ENCODE results near the gene BBS9.
"Not testable (repeated sequence)": the region's sequence is repeated elsewhere in the genome, so short reads cannot be mapped to it uniquely, and the experiment has no call there.

Gene BBS9

DNA sequence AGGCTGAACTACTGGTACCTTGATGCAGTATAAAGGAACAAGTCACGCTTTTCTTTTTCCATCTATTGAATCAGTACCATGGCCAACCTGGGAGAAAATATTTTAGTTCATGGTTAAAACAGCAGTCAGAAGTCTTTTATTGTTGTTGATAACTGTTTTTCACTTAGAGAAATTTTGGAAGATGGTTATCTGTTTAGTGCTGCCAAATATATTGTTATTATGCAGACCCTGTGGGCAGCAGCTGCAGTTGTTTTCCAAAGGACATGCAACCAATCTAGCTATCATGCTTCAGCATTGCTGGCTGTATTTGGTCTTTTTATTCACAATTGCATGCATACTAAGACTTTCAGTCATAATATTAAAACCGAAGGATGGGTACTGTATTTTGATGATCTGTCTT, 169.5 kb downstream of the BBS9 start:
- DNase-seq = no peak

DNA sequence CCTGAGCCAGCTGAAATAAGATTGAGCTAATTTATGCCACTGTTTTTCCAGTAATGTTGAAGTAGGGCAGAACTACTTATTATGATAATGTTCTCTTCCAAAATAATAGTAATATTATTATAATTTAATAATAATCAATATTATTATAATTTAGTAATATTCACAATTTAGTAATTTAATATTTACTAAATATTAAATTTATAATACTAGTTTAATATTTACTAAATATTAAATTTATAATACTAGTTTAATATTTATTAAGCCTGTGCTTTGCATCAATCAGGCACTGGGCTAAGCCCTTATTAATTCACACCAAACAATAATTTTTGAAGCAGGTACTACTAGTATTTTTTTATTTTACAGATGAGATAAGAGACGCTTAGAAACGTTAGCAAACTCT, 170.1 kb downstream of the BBS9 start:
- DNase-seq = no peak

GRCh38 chr7:33300131-33300530, 170.8 kb downstream of the BBS9 start:
- DNase-seq = no peak

DNA sequence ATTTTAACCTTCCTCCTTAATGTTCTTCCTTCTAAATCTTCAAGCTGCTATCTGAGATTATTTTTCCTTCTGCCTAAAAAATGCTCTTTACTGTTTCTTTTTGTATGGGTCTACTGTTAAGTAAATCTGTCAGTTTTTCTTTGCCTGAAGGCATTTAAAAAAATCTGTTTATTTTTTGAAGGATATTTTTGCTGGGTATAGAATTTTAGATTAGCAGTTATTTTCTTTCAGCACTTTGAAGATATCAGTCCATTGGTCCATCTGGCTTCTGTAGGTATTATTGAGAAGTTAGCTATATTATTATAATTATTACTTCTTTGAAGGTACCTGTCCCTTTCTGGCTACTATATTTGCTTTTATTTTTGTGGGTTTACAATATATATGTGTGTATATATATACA, 171.4 kb downstream of the BBS9 start:
- DNase-seq = no peak

DNA sequence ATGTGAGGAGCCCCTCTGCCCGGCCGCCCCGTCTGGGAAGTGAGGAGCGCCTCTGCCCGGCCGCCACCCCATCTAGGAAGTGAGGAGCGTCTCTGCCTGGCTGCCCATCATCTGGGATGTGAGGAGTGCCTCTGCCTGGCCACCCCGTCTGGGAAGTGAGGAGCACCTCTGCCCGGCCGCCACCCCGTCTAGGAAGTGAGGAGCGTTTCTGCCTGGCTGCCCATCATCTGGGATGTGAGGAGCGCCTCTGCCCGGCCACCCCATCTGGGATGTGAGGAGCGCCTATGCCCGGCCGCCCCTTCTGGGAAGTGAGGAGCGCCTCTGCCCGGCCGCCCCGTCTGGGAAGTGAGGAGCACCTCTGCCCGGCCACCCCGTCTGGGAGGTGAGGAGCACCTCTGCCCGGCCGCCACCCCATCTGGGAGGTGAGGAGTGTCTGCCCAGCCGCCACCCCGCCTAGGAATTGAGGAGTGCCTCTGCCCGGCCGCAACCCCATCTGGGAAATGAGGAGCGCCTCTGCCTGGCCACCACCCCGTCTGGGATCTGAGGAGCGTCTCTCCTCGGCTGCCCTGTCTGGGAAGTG, 174.7 kb downstream of the BBS9 start:
- DNase-seq = not testable (repeated sequence)

- DNase-seq = no peak
These were observed 177.8 kb downstream of the BBS9 start for GRCh38 chr7:33307205-33307604.

DNA sequence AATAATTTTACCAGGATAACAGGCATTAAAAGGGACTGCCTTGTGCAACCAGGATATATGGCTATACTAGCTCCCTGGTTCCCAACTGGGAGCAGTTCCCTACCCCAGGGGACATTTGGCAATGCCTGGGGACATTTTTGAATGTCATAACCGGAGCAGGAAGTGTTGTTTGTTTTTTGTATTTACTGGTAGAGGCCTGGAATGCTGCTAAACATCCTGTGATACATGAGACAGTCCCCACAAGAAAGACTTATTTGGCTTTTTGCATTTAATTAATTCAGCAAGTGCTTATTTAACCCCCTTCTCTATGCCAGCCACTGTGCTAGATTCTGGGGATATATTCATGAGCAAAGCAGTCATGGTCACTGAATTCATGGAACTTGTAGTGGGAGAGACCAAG, 181.2 kb downstream of the BBS9 start:
- DNase-seq = no peak

DNA sequence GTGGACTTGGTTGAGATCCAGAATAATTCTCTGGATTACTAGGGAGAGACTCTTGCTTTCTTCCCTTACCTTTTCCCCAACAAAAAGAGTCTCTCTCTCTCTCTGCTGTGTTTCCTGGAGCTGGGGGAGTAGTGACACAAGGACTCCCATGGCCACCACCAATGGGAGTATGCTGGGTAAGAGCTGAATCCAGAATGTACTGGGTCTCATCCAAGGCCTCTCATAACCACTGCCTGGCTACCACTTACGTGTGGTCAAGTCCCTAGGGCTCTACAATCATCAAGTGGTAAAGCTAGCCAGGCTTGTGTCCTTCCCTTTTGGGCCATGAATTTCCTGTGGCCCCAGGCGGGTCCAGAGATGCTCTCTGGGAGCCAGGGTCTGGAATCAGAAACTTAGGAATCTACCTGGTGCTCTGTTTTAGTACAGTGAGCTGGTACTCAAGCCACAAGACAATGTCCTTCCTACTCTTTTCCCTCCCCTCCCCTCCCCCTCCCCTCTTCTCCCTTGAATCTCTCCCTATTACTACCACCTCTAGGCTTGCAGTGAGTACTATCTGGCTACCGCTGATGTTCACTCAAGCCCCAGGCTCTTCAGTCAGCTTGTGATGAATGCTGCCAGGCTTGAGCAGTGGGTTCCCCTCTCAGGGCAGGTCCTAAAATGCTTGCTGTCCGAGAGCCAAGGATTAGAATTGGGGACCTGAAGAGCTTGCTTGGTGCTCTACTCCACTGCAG, 196.6 kb downstream of the BBS9 start:
- DNase-seq = no peak

DNA sequence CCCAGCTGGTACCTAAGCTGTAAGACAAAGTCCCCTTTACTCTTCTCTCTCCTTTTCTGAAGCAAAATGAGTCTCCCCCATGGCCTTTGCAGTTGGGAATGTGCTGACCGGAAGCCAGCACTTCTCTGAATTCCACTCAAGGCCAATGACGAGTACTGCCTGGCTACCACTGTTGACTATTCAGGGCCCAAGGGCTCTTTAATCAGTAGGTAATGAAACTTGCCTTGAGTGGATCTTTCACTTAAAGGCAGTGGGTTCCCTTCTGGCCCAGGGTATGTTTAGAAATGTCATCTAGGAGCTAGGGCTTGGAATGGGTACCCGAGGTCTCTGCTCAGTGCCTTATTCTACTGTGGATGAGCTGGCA, 197.1 kb downstream of the BBS9 start:
- no peak for DNase-seq

DNA sequence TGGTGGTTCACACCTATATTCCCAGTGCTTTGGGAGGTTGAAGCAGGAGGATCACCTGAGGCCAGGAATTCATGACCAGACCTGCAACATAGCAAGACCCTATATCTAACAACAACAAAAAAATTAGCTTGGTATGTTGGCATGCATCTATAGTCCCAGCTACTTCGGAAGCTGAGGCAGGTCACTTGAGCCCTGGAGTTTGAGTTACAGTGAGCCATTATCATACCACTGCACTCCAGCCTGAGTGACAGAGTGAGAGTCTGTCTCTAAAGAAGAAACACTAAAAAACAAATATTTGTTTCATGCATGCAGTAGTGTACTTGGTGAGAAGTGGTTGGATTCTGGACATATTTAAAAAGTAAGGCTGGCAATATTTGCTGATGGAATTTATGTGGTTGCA, 198.1 kb downstream of the BBS9 start:
- no peak for DNase-seq

GRCh38 chr7:33334349-33334748, 205.0 kb downstream of the BBS9 start:
- no peak for DNase-seq

GRCh38 chr7:33336820-33337219, 207.5 kb downstream of the BBS9 start:
- no peak for DNase-seq

GRCh38 chr7:33339074-33339790, 209.9 kb downstream of the BBS9 start:
- DNase-seq = no peak

GRCh38 chr7:33346055-33346454, 216.7 kb downstream of the BBS9 start:
- no peak for DNase-seq

DNA sequence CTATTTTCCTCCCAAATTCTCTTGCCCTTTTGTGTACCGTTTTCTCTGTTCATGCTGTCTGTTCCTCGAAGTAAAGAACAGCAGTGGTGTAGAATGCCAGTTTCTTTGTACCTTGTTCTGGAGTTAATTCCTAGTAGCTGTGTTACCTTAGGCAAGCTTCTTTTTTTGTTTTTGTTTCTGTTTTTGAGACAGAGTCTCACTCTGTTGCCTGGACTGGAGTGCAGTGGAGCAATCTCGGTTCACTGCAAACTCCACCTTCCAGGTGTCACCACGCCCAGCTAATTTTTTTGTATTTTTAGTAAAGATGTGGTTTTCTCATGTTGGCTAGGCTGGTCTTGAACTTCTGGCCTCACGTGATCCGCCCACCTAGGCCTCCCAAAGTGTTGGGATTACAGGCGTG, 221.2 kb downstream of the BBS9 start:
- DNase-seq = no peak

- no peak for DNase-seq
These were observed 222.3 kb downstream of the BBS9 start for GRCh38 chr7:33351709-33352108.

GRCh38 chr7:33354201-33354600, 224.8 kb downstream of the BBS9 start:
- DNase-seq = no peak

DNA sequence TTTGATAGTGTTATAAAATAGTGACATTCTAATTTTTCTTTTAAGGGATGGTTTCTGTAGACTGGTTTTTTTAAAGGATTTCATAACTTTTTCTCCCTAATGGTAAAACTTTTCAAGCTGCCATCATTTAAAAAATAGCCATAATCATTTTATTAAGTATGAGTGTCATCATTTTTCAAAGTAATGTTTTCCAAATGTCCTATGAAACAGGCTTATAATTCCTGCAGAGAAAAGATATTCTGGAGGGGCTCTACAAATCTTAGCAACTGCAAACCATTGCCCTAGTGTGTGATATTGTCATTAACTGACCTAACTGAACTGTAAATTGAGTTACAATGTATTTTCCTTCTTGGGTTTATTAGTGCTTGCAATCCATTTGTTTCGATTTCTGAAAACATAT, 226.0 kb downstream of the BBS9 start:
- no peak for DNase-seq

DNA sequence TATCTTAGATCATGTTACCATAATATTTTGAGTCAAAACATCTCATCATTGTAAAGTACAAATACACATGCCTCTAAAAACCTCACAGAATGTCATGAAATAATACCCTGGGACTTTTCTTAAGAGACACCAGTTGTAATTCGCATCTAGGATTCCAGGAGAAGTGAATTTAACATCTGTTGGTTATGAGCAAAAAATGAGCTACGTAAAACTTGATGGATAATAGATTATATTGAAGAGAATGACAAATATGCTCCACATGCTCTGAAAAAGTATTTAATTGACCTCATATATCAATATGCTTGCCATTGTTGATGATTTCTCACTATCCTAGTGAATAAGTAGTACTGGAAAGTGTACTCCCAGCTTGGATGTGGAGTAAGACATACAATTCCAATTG, 227.0 kb downstream of the BBS9 start:
- DNase-seq = no peak

GRCh38 chr7:33357846-33358245, 228.5 kb downstream of the BBS9 start:
- DNase-seq = no peak

DNA sequence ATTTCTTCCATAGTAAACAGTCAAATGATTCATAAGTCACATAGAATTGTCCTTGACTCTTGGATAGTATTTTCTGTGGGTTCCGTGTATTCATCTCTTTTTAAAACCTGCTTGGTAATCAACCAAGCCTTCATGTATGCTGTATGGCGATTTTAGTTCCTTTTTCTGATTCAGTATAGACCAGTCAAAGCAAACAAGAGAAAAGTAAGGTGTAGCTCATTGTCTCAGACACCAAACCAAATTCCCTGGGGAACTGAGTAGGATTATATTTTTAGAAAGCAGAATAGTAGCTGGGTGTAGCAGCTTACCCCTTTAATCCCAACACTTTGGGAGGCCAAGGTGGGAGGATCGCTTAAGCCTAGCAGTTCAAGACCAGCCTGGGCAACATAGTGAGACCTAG, 240.5 kb downstream of the BBS9 start:
- DNase-seq = no peak

DNA sequence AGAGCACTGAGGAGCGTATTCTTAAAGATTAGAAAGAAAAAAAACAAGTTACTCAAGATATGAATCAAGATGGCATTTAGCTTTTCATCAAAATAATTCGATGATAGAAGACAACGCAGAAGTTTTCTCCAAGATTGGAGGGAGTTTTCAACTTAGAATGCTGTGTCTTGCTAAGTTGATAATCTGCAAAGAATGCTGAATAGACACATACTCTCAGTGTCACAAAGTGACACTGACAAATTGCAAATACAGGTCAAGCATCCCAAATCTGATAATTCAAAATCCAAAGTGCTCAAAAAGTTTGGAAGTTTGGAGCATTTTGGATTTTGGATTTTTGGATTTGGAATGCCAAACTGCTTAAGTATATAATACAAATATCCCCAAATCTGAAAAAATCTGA, 243.8 kb downstream of the BBS9 start:
- no peak for DNase-seq

- DNase-seq = no peak
These were observed 250.6 kb downstream of the BBS9 start for GRCh38 chr7:33379891-33380525.

DNA sequence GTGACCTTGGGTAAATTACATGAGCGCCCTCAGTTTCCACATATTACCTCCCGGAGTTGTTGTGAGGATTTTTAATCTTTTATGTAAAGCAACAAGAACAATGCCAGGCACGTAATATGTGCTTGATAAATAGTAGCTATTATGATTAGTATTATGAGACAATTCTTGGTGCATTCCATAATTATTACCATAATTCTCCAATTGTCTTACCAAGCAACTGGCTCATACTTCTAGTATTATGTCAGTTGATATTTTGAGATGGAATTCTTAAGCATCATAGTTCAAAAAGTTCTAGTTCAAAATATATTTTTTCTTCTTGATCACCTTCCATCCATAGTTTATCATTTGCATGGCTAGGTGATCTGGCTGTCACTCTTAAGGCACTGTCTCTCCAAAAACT, 259.0 kb downstream of the BBS9 start:
- no peak for DNase-seq

Measured in activated T-cell treated with anti-CD3 and anti-CD28 coated beads for 4 hours (primary cell).